Measurements from ENCODE around the gene TSC22D2. TPM values are rescaled to one million over a fixed set of nuclear protein-coding genes. Genes with fewer than 3 reads are reported as not detected.

Gene TSC22D2
- total RNA-seq, 1 experiment from 2014 or later = 43.1 TPM

DNA sequence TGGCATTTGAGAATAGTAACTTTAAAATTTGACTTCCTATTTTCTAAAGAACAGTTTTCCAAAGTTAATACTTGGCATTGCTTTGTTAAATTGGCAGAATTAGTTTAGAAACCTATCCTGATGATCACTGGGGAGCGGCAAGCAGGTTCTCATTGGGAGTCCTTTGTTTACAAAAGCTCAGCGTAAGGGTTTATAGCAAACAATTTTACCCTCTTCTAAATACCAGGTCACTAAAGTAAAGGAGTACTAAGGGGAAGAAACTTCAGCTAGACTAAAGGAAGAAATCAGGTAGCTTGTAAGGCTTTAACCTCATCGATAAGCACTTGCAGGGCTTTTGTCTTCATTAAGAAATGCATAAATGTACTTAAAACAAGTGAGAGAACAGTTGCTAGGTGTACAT is 18.2 kb downstream of the TSC22D2 start:
- POLR2A ChIA-PET = no interaction called here
- Histone ChIP-seq H3K27me3 (ENCODE audit: control insufficient read depth, insufficient read depth, low read length) (no peaks in the 10 kb centered on the region), H3K4me1 (ENCODE audit: control insufficient read depth, insufficient read depth, low read length) (peaks cover 52% of the 10 kb centered on the region), H3K36me3 (ENCODE audit: control insufficient read depth, insufficient read depth, low read length) (peaks cover 11% of the 10 kb centered on the region; the same call in 1 of the 2 replicates), H3K27ac (ENCODE audit: low read length) (no peak overlapping the region), H3K9me3 (ENCODE audit: control insufficient read depth, insufficient read depth, low read depth, low read length) (no peaks in the 10 kb centered on the region), H3K4me3 (ENCODE audit: low read depth in 2 of 2, low read length in 2 of 2) (no peak overlapping the region)
- in situ Hi-C loops (cut with HindIII; ENCODE audit: low pct_unique_long_range_greater_than_20kb, low sequenced_read_pairs) = no loop called here
- no TSS peak for BruUV-seq (replicated peaks)
- ATAC-seq = no peak
- intact Hi-C loops (cut with micrococcal nuclease; ENCODE audit: unreplicated experiment) = no loop called here
- CTCF ChIA-PET = interaction anchor here (0.6 kb wide), 1 partner anchor 69 kb away, joined by 3 read pairs; no protein-coding TSS in a partner anchor
- TF ChIP-seq, protein P1, sequence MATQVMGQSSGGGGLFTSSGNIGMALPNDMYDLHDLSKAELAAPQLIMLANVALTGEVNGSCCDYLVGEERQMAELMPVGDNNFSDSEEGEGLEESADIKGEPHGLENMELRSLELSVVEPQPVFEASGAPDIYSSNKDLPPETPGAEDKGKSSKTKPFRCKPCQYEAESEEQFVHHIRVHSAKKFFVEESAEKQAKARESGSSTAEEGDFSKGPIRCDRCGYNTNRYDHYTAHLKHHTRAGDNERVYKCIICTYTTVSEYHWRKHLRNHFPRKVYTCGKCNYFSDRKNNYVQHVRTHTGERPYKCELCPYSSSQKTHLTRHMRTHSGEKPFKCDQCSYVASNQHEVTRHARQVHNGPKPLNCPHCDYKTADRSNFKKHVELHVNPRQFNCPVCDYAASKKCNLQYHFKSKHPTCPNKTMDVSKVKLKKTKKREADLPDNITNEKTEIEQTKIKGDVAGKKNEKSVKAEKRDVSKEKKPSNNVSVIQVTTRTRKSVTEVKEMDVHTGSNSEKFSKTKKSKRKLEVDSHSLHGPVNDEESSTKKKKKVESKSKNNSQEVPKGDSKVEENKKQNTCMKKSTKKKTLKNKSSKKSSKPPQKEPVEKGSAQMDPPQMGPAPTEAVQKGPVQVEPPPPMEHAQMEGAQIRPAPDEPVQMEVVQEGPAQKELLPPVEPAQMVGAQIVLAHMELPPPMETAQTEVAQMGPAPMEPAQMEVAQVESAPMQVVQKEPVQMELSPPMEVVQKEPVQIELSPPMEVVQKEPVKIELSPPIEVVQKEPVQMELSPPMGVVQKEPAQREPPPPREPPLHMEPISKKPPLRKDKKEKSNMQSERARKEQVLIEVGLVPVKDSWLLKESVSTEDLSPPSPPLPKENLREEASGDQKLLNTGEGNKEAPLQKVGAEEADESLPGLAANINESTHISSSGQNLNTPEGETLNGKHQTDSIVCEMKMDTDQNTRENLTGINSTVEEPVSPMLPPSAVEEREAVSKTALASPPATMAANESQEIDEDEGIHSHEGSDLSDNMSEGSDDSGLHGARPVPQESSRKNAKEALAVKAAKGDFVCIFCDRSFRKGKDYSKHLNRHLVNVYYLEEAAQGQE (IDR thresholded peaks at IDR 0.05; ENCODE audit: insufficient read depth in 1 of 2, low read depth in 2 of 2, low read length in 1 of 2) = no peak
- TF ChIP-seq, protein P2, sequence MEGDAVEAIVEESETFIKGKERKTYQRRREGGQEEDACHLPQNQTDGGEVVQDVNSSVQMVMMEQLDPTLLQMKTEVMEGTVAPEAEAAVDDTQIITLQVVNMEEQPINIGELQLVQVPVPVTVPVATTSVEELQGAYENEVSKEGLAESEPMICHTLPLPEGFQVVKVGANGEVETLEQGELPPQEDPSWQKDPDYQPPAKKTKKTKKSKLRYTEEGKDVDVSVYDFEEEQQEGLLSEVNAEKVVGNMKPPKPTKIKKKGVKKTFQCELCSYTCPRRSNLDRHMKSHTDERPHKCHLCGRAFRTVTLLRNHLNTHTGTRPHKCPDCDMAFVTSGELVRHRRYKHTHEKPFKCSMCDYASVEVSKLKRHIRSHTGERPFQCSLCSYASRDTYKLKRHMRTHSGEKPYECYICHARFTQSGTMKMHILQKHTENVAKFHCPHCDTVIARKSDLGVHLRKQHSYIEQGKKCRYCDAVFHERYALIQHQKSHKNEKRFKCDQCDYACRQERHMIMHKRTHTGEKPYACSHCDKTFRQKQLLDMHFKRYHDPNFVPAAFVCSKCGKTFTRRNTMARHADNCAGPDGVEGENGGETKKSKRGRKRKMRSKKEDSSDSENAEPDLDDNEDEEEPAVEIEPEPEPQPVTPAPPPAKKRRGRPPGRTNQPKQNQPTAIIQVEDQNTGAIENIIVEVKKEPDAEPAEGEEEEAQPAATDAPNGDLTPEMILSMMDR (IDR thresholded peaks at IDR 0.05) = no peak
- TF ChIP-seq TCF7L2 (IDR thresholded peaks at IDR 0.05; ENCODE audit: low read depth, low read length) = no peak
- no peak for TF ChIP-seq SIN3A (IDR thresholded peaks at IDR 0.05; ENCODE audit: borderline replicate concordance, insufficient read depth, low read depth, low read length)
- TF ChIP-seq POLR2AphosphoS5 (IDR thresholded peaks at IDR 0.05; ENCODE audit: low read depth, low read length) = no peak
- DNase-seq (ENCODE audit: low read depth, low spot score) = no peak

DNA sequence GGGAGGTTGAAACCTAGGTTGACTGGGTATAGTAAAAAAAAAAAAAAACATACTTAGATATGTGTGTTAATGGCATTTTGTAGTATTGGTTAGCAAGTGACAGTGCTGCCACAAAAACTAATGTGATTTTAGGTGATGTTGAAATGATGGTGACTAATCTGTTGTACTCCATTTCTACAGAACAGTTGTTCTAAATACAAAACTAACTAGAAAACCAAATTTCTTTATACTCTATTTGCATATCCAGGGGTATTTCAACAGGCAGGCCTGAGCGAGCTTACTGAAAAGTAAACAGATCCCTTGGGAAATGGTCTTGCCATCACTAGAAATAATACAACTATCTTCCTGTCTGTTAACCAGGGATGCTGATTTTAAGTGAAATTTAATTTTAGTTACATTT is 20.5 kb downstream of the TSC22D2 start:
- Histone ChIP-seq H3K36me3 (ENCODE audit: control insufficient read depth, insufficient read depth, low read length) (peaks cover 6% of the 10 kb centered on the region; the same call in 1 of the 2 replicates), H3K4me3 (ENCODE audit: low read depth in 2 of 2, low read length in 2 of 2) (no peak overlapping the region), H3K4me1 (ENCODE audit: control insufficient read depth, insufficient read depth, low read length) (peaks cover 49% of the 10 kb centered on the region), H3K27ac (ENCODE audit: low read length) (no peak overlapping the region), H3K9me3 (ENCODE audit: control insufficient read depth, insufficient read depth, low read depth, low read length) (no peaks in the 10 kb centered on the region), H3K27me3 (ENCODE audit: control insufficient read depth, insufficient read depth, low read length) (no peaks in the 10 kb centered on the region)
- DNase-seq (ENCODE audit: low read depth, low spot score) (no peak), ATAC-seq (no peak)
- TF ChIP-seq TCF7L2 (IDR thresholded peaks at IDR 0.05; ENCODE audit: low read depth, low read length) = no peak
- TF ChIP-seq SIN3A (IDR thresholded peaks at IDR 0.05; ENCODE audit: borderline replicate concordance, insufficient read depth, low read depth, low read length) = no peak
- TF ChIP-seq, protein P1 (IDR thresholded peaks at IDR 0.05; ENCODE audit: insufficient read depth in 1 of 2, low read depth in 2 of 2, low read length in 1 of 2) = no peak
- no peak for TF ChIP-seq POLR2AphosphoS5 (IDR thresholded peaks at IDR 0.05; ENCODE audit: low read depth, low read length)
- TF ChIP-seq, protein P2 (IDR thresholded peaks at IDR 0.05) = no peak
- ChIA-PET CTCF (no interaction called here), POLR2A (interaction anchor here (1.0 kb wide), 1 partner anchor 60 kb away, joined by 4 read pairs; no protein-coding TSS in a partner anchor)
- intact Hi-C loops (cut with micrococcal nuclease; ENCODE audit: unreplicated experiment) (no loop called here), in situ Hi-C loops (cut with HindIII; ENCODE audit: low pct_unique_long_range_greater_than_20kb, low sequenced_read_pairs) (no loop called here)
- no TSS peak for BruUV-seq (replicated peaks)
